ENCODE measurements around the gene TRIM63. TPM values are rescaled to one million over a fixed set of nuclear protein-coding genes. Genes with fewer than 3 reads are reported as not detected.

The TRIM63 gene
- polyA plus RNA-seq, 1 experiment: not detected

GRCh38 chr1:26099780-26100179, 32.4 kb upstream of the TRIM63 start:
- Histone ChIP-seq H3K4me3 (ENCODE audit: low read depth, low read length) (no peak overlapping the region), H3K27ac (ENCODE audit: low read depth, low read length) (no peak overlapping the region), H3K9me3 (ENCODE audit: control insufficient read depth, insufficient read depth, low read length) (no peaks in the 10 kb centered on the region; the same call in 1 of the 2 replicates), H3K27me3 (ENCODE audit: control insufficient read depth, insufficient read depth, low read length) (peaks cover 9% of the 10 kb centered on the region)
- TF ChIP-seq, protein P1, sequence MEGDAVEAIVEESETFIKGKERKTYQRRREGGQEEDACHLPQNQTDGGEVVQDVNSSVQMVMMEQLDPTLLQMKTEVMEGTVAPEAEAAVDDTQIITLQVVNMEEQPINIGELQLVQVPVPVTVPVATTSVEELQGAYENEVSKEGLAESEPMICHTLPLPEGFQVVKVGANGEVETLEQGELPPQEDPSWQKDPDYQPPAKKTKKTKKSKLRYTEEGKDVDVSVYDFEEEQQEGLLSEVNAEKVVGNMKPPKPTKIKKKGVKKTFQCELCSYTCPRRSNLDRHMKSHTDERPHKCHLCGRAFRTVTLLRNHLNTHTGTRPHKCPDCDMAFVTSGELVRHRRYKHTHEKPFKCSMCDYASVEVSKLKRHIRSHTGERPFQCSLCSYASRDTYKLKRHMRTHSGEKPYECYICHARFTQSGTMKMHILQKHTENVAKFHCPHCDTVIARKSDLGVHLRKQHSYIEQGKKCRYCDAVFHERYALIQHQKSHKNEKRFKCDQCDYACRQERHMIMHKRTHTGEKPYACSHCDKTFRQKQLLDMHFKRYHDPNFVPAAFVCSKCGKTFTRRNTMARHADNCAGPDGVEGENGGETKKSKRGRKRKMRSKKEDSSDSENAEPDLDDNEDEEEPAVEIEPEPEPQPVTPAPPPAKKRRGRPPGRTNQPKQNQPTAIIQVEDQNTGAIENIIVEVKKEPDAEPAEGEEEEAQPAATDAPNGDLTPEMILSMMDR (IDR thresholded peaks at IDR 0.05; ENCODE audit: low read depth, low read length): no peak
- ChIA-PET POLR2A (interaction anchor here (0.6 kb wide), 1 partner anchor 74 kb away, joined by 5 read pairs; no protein-coding TSS in a partner anchor), CTCF (interaction anchor here (1.0 to 1.2 kb wide), 2 partner anchors 45 to 318 kb away, joined by 4 to 6 read pairs; no protein-coding TSS in a partner anchor)
- DNase-seq (ENCODE audit: low read depth, low spot score): no peak

- H3K27ac ChIP-seq (ENCODE audit: low read depth, low read length): no peak overlapping the region
- no peak overlapping the region for H3K4me3 ChIP-seq (ENCODE audit: low read depth, low read length)
- POLR2A ChIA-PET: no interaction called here
- DNase-seq (ENCODE audit: low read depth, low spot score): no peak
- TF ChIP-seq, protein P1 (IDR thresholded peaks at IDR 0.05; ENCODE audit: low read depth, low read length): no peak
- H3K27me3 ChIP-seq (ENCODE audit: control insufficient read depth, insufficient read depth, low read length): peaks cover 21% of the 10 kb centered on the region
- H3K9me3 ChIP-seq (ENCODE audit: control insufficient read depth, insufficient read depth, low read length): no peaks in the 10 kb centered on the region; the same call in 1 of the 2 replicates
- CTCF ChIA-PET: no interaction called here
Measured at GRCh38 chr1:26098602-26099001, 31.2 kb upstream of the TRIM63 start.

GRCh38 chr1:26097696-26098095, 30.3 kb upstream of the TRIM63 start:
- TF ChIP-seq, protein P1 (IDR thresholded peaks at IDR 0.05; ENCODE audit: low read depth, low read length): no peak
- DNase-seq (ENCODE audit: low read depth, low spot score): no peak
- no peak overlapping the region for H3K4me3 ChIP-seq (ENCODE audit: low read depth, low read length)
- H3K9me3 ChIP-seq (ENCODE audit: control insufficient read depth, insufficient read depth, low read length): no peaks in the 10 kb centered on the region; the same call in 1 of the 2 replicates
- ChIA-PET CTCF (interaction anchor here (1.1 to 1.7 kb wide), 3 partner anchors 25 to 320 kb away, joined by 3 to 5 read pairs (median 3); no protein-coding TSS in a partner anchor), POLR2A (no interaction called here)
- H3K27me3 ChIP-seq (ENCODE audit: control insufficient read depth, insufficient read depth, low read length): peaks cover 23% of the 10 kb centered on the region
- no peak overlapping the region for H3K27ac ChIP-seq (ENCODE audit: low read depth, low read length)

GRCh38 chr1:26096471-26096870, 29.0 kb upstream of the TRIM63 start:
- H3K4me3 ChIP-seq (ENCODE audit: low read depth, low read length): no peak overlapping the region
- H3K27me3 ChIP-seq (ENCODE audit: control insufficient read depth, insufficient read depth, low read length): peaks cover 29% of the 10 kb centered on the region
- TF ChIP-seq, protein P1 (IDR thresholded peaks at IDR 0.05; ENCODE audit: low read depth, low read length): no peak
- ChIA-PET CTCF (interaction anchor here (1.7 kb wide), 1 partner anchor 321 kb away, joined by 5 read pairs; no protein-coding TSS in a partner anchor), POLR2A (no interaction called here)
- no peak overlapping the region for H3K27ac ChIP-seq (ENCODE audit: low read depth, low read length)
- no peak for DNase-seq (ENCODE audit: low read depth, low spot score)
- H3K9me3 ChIP-seq (ENCODE audit: control insufficient read depth, insufficient read depth, low read length): no peaks in the 10 kb centered on the region; the same call in 1 of the 2 replicates

- CTCF ChIA-PET: no interaction called here
- DNase-seq (ENCODE audit: low read depth, low spot score): no peak
- Histone ChIP-seq H3K27me3 (ENCODE audit: control insufficient read depth, insufficient read depth, low read length) (peaks cover 32% of the 10 kb centered on the region), H3K27ac (ENCODE audit: low read depth, low read length) (no peak overlapping the region), H3K4me3 (ENCODE audit: low read depth, low read length) (no peak overlapping the region), H3K9me3 (ENCODE audit: control insufficient read depth, insufficient read depth, low read length) (no peaks in the 10 kb centered on the region; the same call in 1 of the 2 replicates)
- TF ChIP-seq, protein P1 (IDR thresholded peaks at IDR 0.05; ENCODE audit: low read depth, low read length): 0 out of 2 replicates have a peak, but pooled peaks have one; percentile 3
- POLR2A ChIA-PET: no interaction called here
Measured at GRCh38 chr1:26094677-26095383, 27.4 kb upstream of the TRIM63 start.
